Measurements from ENCODE around the gene GLS. TPM values are rescaled to one million over a fixed set of nuclear protein-coding genes. Genes with fewer than 3 reads are reported as not detected.

The GLS gene
- total and polyA plus RNA-seq, 2 donors (not counting 1 experiment from before 2014, with no cell fraction given): 32.5 to 195 TPM

GRCh38 chr2:190862571-190862991 is 18.0 kb upstream of the GLS start:
- ATAC-seq (ENCODE audit: low read depth) (no peak), DNase-seq (no peak)
- TF ChIP-seq EZH2 (IDR thresholded peaks at IDR 0.05; ENCODE audit: borderline replicate concordance, insufficient read depth, low read depth, low read length, poor library complexity, severe bottlenecking): no peak
- TF ChIP-seq, protein P1, sequence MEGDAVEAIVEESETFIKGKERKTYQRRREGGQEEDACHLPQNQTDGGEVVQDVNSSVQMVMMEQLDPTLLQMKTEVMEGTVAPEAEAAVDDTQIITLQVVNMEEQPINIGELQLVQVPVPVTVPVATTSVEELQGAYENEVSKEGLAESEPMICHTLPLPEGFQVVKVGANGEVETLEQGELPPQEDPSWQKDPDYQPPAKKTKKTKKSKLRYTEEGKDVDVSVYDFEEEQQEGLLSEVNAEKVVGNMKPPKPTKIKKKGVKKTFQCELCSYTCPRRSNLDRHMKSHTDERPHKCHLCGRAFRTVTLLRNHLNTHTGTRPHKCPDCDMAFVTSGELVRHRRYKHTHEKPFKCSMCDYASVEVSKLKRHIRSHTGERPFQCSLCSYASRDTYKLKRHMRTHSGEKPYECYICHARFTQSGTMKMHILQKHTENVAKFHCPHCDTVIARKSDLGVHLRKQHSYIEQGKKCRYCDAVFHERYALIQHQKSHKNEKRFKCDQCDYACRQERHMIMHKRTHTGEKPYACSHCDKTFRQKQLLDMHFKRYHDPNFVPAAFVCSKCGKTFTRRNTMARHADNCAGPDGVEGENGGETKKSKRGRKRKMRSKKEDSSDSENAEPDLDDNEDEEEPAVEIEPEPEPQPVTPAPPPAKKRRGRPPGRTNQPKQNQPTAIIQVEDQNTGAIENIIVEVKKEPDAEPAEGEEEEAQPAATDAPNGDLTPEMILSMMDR (IDR thresholded peaks at IDR 0.05): no peak
- H3K4me2 ChIP-seq (replicated peaks; ENCODE audit: low read depth, low read length, poor library complexity, severe bottlenecking): no peak overlapping the region
- Mint-ChIP-seq H3K4me1 (no peaks in the 10 kb centered on the region), H3K27ac (no peak overlapping the region), H3K9me3 (ENCODE audit: insufficient read depth) (no peaks in the 10 kb centered on the region), H3K4me3 (no peak overlapping the region), H3K27me3 (no peaks in the 10 kb centered on the region)
- H3K79me2 ChIP-seq (ENCODE audit: control insufficient read depth, insufficient read depth, low read length): no peaks in the 10 kb centered on the region
- 100% methylated on average over 1 of the region's 2 CpGs for WGBS (ENCODE audit: insufficient coverage)
- CTCF ChIA-PET: interaction anchor here (0.8 kb wide), 1 partner anchor 12 kb away, joined by 4 read pairs; no protein-coding TSS in a partner anchor
- no peak overlapping the region for H2AFZ ChIP-seq (ENCODE audit: insufficient read depth, low read depth, low read length, poor library complexity, severe bottlenecking)
- H3K4me3 ChIP-seq (ENCODE audit: control extremely low read depth in 1 of 5, extremely low read depth in 1 of 5, insufficient read depth in 1 of 5, low read depth in 2 of 5, low read length in 4 of 5): no peak overlapping the region
- no peaks in the 10 kb centered on the region for H3K9me3 ChIP-seq (ENCODE audit: control extremely low read depth in 1 of 3, control insufficient read depth in 2 of 3, insufficient read depth in 1 of 3, low read length in 2 of 3)
- H3K27ac ChIP-seq (ENCODE audit: low read length in 2 of 2): no peak overlapping the region
- no peaks in the 10 kb centered on the region for H3K4me1 ChIP-seq (ENCODE audit: control insufficient read depth in 2 of 2, insufficient read depth in 2 of 2, low read length in 2 of 2)
- intact Hi-C loops (cut with micrococcal nuclease): no loop called here
- POLR2A ChIA-PET: no interaction called here
- no peak overlapping the region for H3K9ac ChIP-seq (ENCODE audit: low read length)
- no peaks in the 10 kb centered on the region for H4K20me1 ChIP-seq (ENCODE audit: control insufficient read depth, insufficient read depth, low read length, poor library complexity, severe bottlenecking)
- H3K27me3 ChIP-seq (replicated peaks in 1 of 4; ENCODE audit: control extremely low read depth in 1 of 4, control insufficient read depth in 3 of 4, insufficient read depth in 4 of 4, low read length in 3 of 4): no peaks in the 10 kb centered on the region
- H3K36me3 ChIP-seq (replicated peaks in 1 of 2; ENCODE audit: control extremely low read depth in 1 of 2, control insufficient read depth in 1 of 2, extremely low read depth in 1 of 2, insufficient read depth in 2 of 2, low read length in 1 of 2): peaks cover under 1 to 30% of the 10 kb centered on the region in 2 experiments

- CTCF ChIA-PET: no interaction called here
- no peak overlapping the region for H3K4me2 ChIP-seq (replicated peaks; ENCODE audit: low read depth, low read length, poor library complexity, severe bottlenecking)
- no peaks in the 10 kb centered on the region for H3K27me3 ChIP-seq (replicated peaks in 1 of 4; ENCODE audit: control extremely low read depth in 1 of 4, control insufficient read depth in 3 of 4, insufficient read depth in 4 of 4, low read length in 3 of 4)
- Mint-ChIP-seq H3K4me3 (no peak overlapping the region), H3K27ac (no peak overlapping the region), H3K27me3 (no peaks in the 10 kb centered on the region), H3K9me3 (ENCODE audit: insufficient read depth) (peaks cover 3% of the 10 kb centered on the region), H3K4me1 (no peaks in the 10 kb centered on the region)
- H3K27ac ChIP-seq (ENCODE audit: low read length in 2 of 2): no peak overlapping the region
- TF ChIP-seq, protein P1 (IDR thresholded peaks at IDR 0.05): no peak
- no peak for TF ChIP-seq EZH2 (IDR thresholded peaks at IDR 0.05; ENCODE audit: borderline replicate concordance, insufficient read depth, low read depth, low read length, poor library complexity, severe bottlenecking)
- ATAC-seq (ENCODE audit: low read depth) (no peak), DNase-seq (no peak)
- 100% methylated on average over 1 of the region's 3 CpGs for WGBS (ENCODE audit: insufficient coverage)
- no peaks in the 10 kb centered on the region for H3K9me3 ChIP-seq (ENCODE audit: control extremely low read depth in 1 of 3, control insufficient read depth in 2 of 3, insufficient read depth in 1 of 3, low read length in 2 of 3)
- H3K4me3 ChIP-seq (ENCODE audit: control extremely low read depth in 1 of 5, extremely low read depth in 1 of 5, insufficient read depth in 1 of 5, low read depth in 2 of 5, low read length in 4 of 5): no peak overlapping the region
- intact Hi-C loops (cut with micrococcal nuclease): no loop called here
- H3K9ac ChIP-seq (ENCODE audit: low read length): no peak overlapping the region
- POLR2A ChIA-PET: no interaction called here
- H4K20me1 ChIP-seq (ENCODE audit: control insufficient read depth, insufficient read depth, low read length, poor library complexity, severe bottlenecking): no peaks in the 10 kb centered on the region
- H3K36me3 ChIP-seq (replicated peaks in 1 of 2; ENCODE audit: control extremely low read depth in 1 of 2, control insufficient read depth in 1 of 2, extremely low read depth in 1 of 2, insufficient read depth in 2 of 2, low read length in 1 of 2): peaks cover 2 to 32% of the 10 kb centered on the region in 2 experiments
- H3K79me2 ChIP-seq (ENCODE audit: control insufficient read depth, insufficient read depth, low read length): no peaks in the 10 kb centered on the region
- H3K4me1 ChIP-seq (ENCODE audit: control insufficient read depth in 2 of 2, insufficient read depth in 2 of 2, low read length in 2 of 2): no peaks in the 10 kb centered on the region
- no peak overlapping the region for H2AFZ ChIP-seq (ENCODE audit: insufficient read depth, low read depth, low read length, poor library complexity, severe bottlenecking)
Observed at GRCh38 chr2:190863946-190864345, 16.7 kb upstream of the GLS start.
